ENCODE measurements around the gene NLGN3.

NLGN3 gene

DNA sequence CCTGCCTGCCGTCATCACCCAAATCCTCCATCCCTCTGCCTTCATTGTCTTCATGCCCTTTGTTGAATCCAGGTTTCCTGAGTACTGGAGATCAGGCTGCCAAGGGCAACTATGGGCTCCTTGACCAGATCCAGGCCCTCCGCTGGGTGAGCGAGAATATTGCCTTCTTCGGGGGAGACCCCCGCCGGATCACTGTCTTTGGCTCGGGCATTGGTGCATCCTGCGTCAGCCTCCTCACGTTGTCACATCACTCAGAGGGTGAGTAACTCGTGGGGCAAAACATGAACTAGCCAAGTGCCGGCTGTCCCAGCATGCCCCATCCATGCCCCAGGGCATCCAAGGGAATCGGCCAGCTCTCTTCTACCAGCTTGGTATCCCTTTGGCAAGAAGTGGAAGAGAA lies 19.4 kb downstream of the NLGN3 start:
- Histone ChIP-seq H3K9me3 (ENCODE audit: insufficient read depth, low read length, severe bottlenecking) (no peaks in the 10 kb centered on the region), H4K20me1 (ENCODE audit: insufficient read depth, low read length) (no peaks in the 10 kb centered on the region), H3K79me2 (ENCODE audit: insufficient read depth, low read length) (peaks cover 4% of the 10 kb centered on the region; the same call in 1 of the 2 replicates), H3K4me3 (ENCODE audit: low read depth in 1 of 2, low read length in 2 of 2) (no peak overlapping the region), H2AFZ (ENCODE audit: low read depth, low read length) (no peak overlapping the region), H3K4me2 (ENCODE audit: insufficient read depth, low read length) (no peak overlapping the region), H3K27me3 (ENCODE audit: insufficient read depth, low read length, poor library complexity) (no peaks in the 10 kb centered on the region), H3K9ac (ENCODE audit: low read depth, low read length) (no peak overlapping the region), H3K27ac (ENCODE audit: low read length) (no peak overlapping the region), H3K36me3 (ENCODE audit: insufficient read depth, low read length) (peaks cover 25% of the 10 kb centered on the region), H3K4me1 (ENCODE audit: insufficient read depth, low read length) (no peaks in the 10 kb centered on the region)
- DNase-seq: no peak
- TF ChIP-seq EZH2 (IDR thresholded peaks at IDR 0.05; ENCODE audit: borderline replicate concordance, low read depth, low read length, severe bottlenecking): no peak
- TF ChIP-seq, protein P1, sequence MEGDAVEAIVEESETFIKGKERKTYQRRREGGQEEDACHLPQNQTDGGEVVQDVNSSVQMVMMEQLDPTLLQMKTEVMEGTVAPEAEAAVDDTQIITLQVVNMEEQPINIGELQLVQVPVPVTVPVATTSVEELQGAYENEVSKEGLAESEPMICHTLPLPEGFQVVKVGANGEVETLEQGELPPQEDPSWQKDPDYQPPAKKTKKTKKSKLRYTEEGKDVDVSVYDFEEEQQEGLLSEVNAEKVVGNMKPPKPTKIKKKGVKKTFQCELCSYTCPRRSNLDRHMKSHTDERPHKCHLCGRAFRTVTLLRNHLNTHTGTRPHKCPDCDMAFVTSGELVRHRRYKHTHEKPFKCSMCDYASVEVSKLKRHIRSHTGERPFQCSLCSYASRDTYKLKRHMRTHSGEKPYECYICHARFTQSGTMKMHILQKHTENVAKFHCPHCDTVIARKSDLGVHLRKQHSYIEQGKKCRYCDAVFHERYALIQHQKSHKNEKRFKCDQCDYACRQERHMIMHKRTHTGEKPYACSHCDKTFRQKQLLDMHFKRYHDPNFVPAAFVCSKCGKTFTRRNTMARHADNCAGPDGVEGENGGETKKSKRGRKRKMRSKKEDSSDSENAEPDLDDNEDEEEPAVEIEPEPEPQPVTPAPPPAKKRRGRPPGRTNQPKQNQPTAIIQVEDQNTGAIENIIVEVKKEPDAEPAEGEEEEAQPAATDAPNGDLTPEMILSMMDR (IDR thresholded peaks at IDR 0.05; ENCODE audit: borderline replicate concordance, extremely low read depth, low read length, poor library complexity, severe bottlenecking): no peak
- ATAC-seq (ENCODE audit: insufficient read depth, low read depth): no peak

DNA sequence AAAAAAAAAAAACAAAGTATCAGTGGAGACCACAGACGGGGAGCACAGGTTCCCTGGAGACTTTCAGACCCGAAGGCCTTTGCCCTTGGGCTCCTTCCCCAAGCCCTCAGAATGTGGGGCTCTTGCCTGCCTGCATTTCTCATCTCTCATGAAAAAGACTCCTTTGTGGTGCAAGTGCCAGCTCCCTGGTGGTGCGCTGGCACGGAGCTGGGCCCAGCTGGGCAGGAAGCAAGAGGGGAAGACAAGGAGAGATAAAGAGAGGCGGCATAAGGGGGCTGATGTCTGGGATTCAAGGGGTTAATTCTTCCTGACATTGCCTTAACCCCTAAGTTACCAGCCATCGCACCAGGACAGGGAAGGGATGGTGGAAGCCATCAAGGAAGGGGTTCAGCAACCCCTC lies 21.8 kb downstream of the NLGN3 start:
- H3K27me3 ChIP-seq (ENCODE audit: insufficient read depth, low read length, poor library complexity): no peaks in the 10 kb centered on the region
- no peak for DNase-seq
- no peak overlapping the region for H2AFZ ChIP-seq (ENCODE audit: low read depth, low read length)
- H3K4me2 ChIP-seq (ENCODE audit: insufficient read depth, low read length): no peak overlapping the region
- no peak for ATAC-seq (ENCODE audit: insufficient read depth, low read depth)
- TF ChIP-seq EZH2 (IDR thresholded peaks at IDR 0.05; ENCODE audit: borderline replicate concordance, low read depth, low read length, severe bottlenecking): no peak
- TF ChIP-seq, protein P1 (IDR thresholded peaks at IDR 0.05; ENCODE audit: borderline replicate concordance, extremely low read depth, low read length, poor library complexity, severe bottlenecking): no peak
- H3K4me1 ChIP-seq (ENCODE audit: insufficient read depth, low read length): no peaks in the 10 kb centered on the region
- no peaks in the 10 kb centered on the region for H3K9me3 ChIP-seq (ENCODE audit: insufficient read depth, low read length, severe bottlenecking)
- H3K79me2 ChIP-seq (ENCODE audit: insufficient read depth, low read length): peaks cover 7% of the 10 kb centered on the region; the same call in 1 of the 2 replicates
- no peak overlapping the region for H3K27ac ChIP-seq (ENCODE audit: low read length)
- H3K4me3 ChIP-seq (ENCODE audit: low read depth in 1 of 2, low read length in 2 of 2): no peak overlapping the region
- H4K20me1 ChIP-seq (ENCODE audit: insufficient read depth, low read length): no peaks in the 10 kb centered on the region
- H3K36me3 ChIP-seq (ENCODE audit: insufficient read depth, low read length): peaks cover 20% of the 10 kb centered on the region
- no peak overlapping the region for H3K9ac ChIP-seq (ENCODE audit: low read depth, low read length)

DNA sequence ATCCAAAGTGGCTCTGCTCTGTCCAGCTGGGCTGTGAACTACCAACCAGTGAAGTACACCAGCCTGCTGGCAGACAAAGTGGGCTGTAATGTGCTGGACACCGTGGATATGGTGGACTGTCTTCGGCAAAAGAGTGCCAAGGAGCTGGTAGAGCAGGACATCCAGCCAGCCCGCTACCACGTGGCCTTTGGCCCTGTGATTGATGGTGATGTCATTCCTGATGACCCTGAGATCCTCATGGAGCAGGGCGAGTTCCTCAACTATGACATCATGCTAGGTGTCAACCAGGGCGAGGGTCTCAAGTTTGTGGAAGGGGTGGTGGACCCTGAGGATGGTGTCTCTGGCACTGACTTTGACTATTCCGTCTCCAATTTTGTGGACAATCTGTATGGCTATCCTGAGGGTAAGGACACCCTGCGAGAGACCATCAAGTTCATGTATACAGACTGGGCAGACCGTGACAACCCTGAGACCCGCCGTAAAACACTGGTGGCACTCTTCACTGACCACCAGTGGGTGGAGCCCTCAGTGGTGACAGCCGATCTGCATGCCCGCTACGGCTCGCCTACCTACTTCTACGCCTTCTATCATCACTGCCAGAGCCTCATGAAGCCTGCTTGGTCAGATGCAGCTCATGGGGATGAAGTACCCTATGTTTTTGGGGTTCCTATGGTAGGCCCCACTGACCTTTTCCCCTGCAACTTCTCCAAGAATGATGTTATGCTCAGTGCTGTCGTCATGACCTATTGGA lies 22.6 kb downstream of the NLGN3 start:
- Histone ChIP-seq H3K4me1 (ENCODE audit: insufficient read depth, low read length) (no peaks in the 10 kb centered on the region), H3K27me3 (ENCODE audit: insufficient read depth, low read length, poor library complexity) (no peaks in the 10 kb centered on the region), H3K4me3 (ENCODE audit: low read depth in 1 of 2, low read length in 2 of 2) (no peak overlapping the region), H3K27ac (ENCODE audit: low read length) (no peak overlapping the region), H2AFZ (ENCODE audit: low read depth, low read length) (no peak overlapping the region), H3K36me3 (ENCODE audit: insufficient read depth, low read length) (peaks cover 18% of the 10 kb centered on the region), H3K9ac (ENCODE audit: low read depth, low read length) (no peak overlapping the region), H4K20me1 (ENCODE audit: insufficient read depth, low read length) (no peaks in the 10 kb centered on the region), H3K79me2 (ENCODE audit: insufficient read depth, low read length) (peaks cover 7% of the 10 kb centered on the region; the same call in 1 of the 2 replicates), H3K9me3 (ENCODE audit: insufficient read depth, low read length, severe bottlenecking) (no peaks in the 10 kb centered on the region), H3K4me2 (ENCODE audit: insufficient read depth, low read length) (no peak overlapping the region)
- no peak for ATAC-seq (ENCODE audit: insufficient read depth, low read depth)
- TF ChIP-seq, protein P1 (IDR thresholded peaks at IDR 0.05; ENCODE audit: borderline replicate concordance, extremely low read depth, low read length, poor library complexity, severe bottlenecking): no peak
- TF ChIP-seq EZH2 (IDR thresholded peaks at IDR 0.05; ENCODE audit: borderline replicate concordance, low read depth, low read length, severe bottlenecking): no peak
- no peak for DNase-seq
